HAP-1 (cell line): ENCODE measurements around the gene WWOX.

Experiments
- DNase-seq, 2 experiments: peaks; one replicate each; pipeline ENCODE4 v3.0.0-alpha.2; 2016 to 2020; ENCODE audit warnings: low spot score in 2 of 2
- H3K27me3 ChIP-seq: fragments of 250-450 bp; sonication (Bioruptor Pico); 2 replicates; pipeline ENCODE4 v1.5.1; 2020; ENCODE audit warnings: low read depth, mild to moderate bottlenecking, moderate library complexity
- H3K36me3 ChIP-seq: fragments of 250-450 bp; sonication (Bioruptor Pico); replicated peaks from 2 replicates; pipeline ENCODE4 v1.5.1; 2020; ENCODE audit warnings: mild to moderate bottlenecking
- H3K4me1 ChIP-seq: fragments of 250-450 bp; sonication (Bioruptor Pico); 2 replicates; pipeline ENCODE4 v1.5.1; 2020; ENCODE audit warnings: mild to moderate bottlenecking
- H3K4me3 ChIP-seq: fragments of 250-450 bp; sonication (Bioruptor Pico); 2 replicates; pipeline ENCODE4 v1.5.1; 2020; ENCODE audit warnings: mild to moderate bottlenecking, moderate library complexity
- H3K9me3 ChIP-seq: fragments of 250-450 bp; sonication (Bioruptor Pico); 2 replicates; pipeline ENCODE4 v1.5.1; 2020; ENCODE audit warnings: mild to moderate bottlenecking, moderate library complexity
- in situ Hi-C: fragments of 300-500 bp; cut with MboI; formaldehyde crosslinking; loops from 3 replicates; pipeline ENCODE4 v1.14.3; 2020; ENCODE audit warnings: low sequenced_read_pairs, inconsistent platforms, mixed read lengths

The WWOX gene

DNA sequence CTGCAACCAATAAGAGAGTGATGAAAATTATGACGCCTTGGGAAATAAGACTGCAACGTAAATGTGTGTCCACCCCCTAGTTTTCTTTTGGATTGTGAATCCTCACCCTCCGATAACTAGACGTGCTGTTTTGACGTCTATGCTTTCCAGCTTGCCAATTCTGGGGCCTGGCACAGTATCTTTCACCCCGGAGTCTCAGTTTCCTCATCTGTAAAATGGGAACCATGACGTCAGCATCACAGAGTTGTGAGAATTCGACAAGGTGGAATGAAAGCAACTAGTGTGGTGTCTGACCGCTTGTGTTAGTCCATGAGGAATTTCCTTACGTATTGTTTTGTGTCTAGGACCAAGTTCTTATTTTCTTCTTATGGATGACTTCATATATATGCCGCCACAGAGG is 37.7 kb downstream of the WWOX start:
- in situ Hi-C loops = no loop called here
- no peaks in the 10 kb centered on the region for H3K36me3 ChIP-seq
- H3K27me3 ChIP-seq = no peaks in the 10 kb centered on the region

DNA sequence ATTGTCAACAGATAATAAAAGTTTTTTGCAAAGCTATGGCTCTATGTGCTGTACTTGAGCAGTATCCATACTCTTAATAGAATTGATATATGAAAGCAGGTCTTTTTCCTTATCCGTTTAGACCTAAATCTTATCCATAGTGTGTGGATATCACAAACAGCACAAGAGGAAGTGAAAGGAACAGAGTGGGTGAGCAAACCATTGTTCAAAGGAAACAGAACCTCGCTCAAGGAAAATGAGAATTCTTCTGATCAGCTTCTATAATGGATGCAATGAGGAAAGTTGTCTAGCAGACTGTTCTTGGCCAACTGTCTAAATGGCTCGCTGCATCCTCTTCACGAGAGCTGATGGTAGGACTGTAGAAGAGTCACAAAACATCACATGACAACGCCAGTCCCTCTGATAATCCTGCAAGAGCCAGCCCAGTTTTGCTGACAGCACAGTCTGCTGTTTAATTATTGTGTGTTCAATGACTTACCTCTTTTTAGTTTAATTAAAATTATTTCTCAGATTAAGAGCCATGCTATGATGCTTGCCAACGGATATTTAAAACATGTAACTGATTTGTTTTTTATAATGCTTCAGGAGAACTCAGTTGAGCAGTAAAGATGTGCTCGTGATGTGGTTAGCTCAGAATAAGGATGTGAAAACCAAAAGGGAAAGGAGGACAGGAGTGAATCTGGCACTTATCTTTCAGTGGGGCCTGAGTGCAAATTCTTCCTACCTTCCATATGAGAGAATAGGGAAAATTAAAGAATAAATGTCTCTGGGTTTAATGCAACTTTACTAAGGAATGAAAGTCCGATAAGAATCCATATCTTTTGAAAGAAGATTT is 38.5 kb downstream of the WWOX start:
- in situ Hi-C loops = no loop called here
- no peaks in the 10 kb centered on the region for H3K27me3 ChIP-seq
- H3K36me3 ChIP-seq = no peaks in the 10 kb centered on the region
- H3K4me1 ChIP-seq = no peaks in the 10 kb centered on the region
- no peak for DNase-seq
- no peak overlapping the region for H3K4me3 ChIP-seq
- H3K9me3 ChIP-seq = no peaks in the 10 kb centered on the region

More for the DNA sequence above, 37.7 kb downstream of the WWOX start:
- DNase-seq = no peak
- Histone ChIP-seq H3K9me3 (no peaks in the 10 kb centered on the region), H3K4me1 (no peaks in the 10 kb centered on the region), H3K4me3 (no peak overlapping the region)

DNA sequence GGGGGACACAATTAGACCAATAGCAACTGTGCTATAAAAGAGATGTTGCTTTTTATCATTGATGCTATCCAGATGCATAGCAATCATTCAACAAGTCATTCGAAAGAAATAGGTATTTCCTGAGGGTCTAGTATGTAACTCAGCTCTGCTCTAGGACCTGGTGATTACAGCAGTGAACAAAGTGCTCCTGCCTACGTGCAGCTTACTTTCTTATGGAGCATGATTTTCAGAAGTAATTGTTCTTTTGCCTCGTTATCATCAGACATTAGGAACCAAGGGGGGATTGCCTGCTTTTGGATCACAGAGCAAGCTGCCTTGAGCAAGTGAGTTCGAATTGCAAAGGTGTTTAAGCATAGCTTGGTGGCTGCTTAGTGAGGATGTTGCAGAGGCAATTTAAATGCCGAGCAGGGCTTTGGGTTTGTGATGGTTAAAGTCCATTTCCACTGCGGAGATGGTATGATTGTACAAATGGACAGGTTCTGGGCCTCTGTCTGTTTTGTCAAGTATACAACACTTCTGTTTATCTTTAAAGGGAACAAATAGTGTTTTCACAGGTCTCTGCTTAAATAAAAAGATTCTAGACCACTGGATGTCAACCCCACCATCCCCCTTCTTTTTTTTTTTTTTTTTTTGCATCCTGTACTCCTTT is 41.5 kb downstream of the WWOX start:
- no peaks in the 10 kb centered on the region for H3K9me3 ChIP-seq
- H3K4me3 ChIP-seq = no peak overlapping the region
- H3K36me3 ChIP-seq = no peaks in the 10 kb centered on the region
- in situ Hi-C loops = no loop called here
- no peaks in the 10 kb centered on the region for H3K27me3 ChIP-seq
- no peak for DNase-seq
- H3K4me1 ChIP-seq = no peaks in the 10 kb centered on the region

DNA sequence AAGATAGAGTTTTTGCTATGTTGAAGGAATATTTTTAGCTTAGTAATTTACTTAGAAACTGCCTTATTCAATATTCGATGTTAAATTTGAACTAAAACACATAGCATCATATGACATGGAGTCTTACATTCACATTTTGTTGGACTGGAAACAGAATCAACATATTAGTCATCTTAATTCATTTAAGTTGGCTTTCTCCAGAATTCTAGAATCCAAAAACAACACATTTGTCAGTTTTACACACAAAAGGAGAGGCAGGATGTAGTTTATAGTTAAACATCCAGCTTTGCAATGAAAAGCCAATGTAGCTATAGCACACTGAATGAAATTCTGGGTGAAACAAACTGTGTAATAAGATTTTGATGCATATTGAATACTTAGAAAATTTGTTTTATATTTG is 43.3 kb downstream of the WWOX start:
- Histone ChIP-seq H3K27me3 (no peaks in the 10 kb centered on the region), H3K4me3 (no peak overlapping the region), H3K36me3 (no peaks in the 10 kb centered on the region), H3K4me1 (no peaks in the 10 kb centered on the region), H3K9me3 (no peaks in the 10 kb centered on the region)
- no peak for DNase-seq
- in situ Hi-C loops = no loop called here

DNA sequence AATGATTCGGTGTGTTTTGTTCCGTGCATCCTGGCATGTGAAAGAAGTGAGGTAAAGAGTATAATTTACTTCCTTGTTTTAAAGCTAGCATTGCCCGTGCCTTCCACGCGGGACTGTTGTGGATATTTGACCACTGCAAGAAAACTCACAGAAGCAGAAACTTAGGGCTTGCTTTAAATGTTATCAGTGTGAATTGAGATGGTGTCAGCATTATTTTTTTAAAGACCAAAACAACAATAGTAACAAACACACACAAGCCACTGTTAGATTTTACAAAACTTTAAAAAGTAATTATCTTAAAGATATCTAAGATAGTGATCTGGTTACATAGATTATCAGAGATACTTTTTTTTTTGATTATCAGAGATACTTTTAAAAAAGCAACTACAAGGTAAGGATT is 47.4 kb downstream of the WWOX start:
- DNase-seq = no peak
- Histone ChIP-seq H3K27me3 (no peaks in the 10 kb centered on the region), H3K4me1 (no peaks in the 10 kb centered on the region), H3K36me3 (no peaks in the 10 kb centered on the region), H3K9me3 (no peaks in the 10 kb centered on the region), H3K4me3 (no peak overlapping the region)
- in situ Hi-C loops = no loop called here

DNA sequence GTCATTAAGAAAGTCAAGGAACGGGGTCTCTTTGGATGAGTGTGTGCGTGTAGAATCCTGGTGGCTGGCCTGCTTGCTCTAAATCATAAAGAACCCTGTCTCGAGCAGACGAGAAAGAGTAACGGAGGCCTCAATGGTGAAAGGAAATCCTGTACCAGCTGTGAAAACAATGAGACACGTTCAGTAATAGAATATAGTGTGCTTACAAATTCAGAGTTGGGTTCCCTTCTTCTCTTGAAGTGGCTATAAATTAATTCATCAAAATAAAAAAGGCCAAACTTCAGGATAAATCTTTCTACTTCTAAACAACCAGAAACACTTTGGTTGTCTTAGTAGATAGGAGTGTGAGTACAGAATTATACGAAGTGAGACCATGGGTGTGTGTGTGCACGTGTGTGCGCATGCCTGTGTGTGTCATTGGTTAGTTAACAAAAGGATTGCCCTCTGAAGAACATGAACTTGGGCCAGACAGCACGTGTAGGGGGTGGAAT is 48.5 kb downstream of the WWOX start:
- H3K4me1 ChIP-seq = no peaks in the 10 kb centered on the region
- no peak for DNase-seq
- H3K27me3 ChIP-seq = no peaks in the 10 kb centered on the region
- no peaks in the 10 kb centered on the region for H3K9me3 ChIP-seq
- no peak overlapping the region for H3K4me3 ChIP-seq
- in situ Hi-C loops = no loop called here
- H3K36me3 ChIP-seq = no peaks in the 10 kb centered on the region

DNA sequence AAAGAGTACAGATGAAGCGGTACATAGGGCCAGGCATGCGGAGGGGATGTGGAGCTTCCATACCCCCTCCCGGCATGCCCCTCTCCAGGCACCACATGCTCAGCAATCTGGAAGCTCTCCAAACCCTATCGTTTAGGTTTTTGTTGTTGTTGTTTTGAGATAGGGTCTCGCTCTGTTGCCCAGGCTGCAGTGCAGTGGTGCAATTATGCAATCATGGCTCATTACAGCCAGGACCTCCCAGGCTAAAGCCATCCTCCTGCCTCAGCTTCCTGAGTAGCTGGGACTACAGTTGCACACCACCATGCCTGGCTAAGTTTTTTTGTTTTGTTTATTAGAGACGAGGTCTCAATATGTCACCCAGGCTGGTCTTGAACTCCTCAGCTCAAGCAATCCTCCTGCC is 50.8 kb downstream of the WWOX start:
- Histone ChIP-seq H3K36me3 (no peaks in the 10 kb centered on the region), H3K27me3 (no peaks in the 10 kb centered on the region), H3K9me3 (no peaks in the 10 kb centered on the region), H3K4me1 (no peaks in the 10 kb centered on the region), H3K4me3 (no peak overlapping the region)
- in situ Hi-C loops = no loop called here
- DNase-seq = no peak

DNA sequence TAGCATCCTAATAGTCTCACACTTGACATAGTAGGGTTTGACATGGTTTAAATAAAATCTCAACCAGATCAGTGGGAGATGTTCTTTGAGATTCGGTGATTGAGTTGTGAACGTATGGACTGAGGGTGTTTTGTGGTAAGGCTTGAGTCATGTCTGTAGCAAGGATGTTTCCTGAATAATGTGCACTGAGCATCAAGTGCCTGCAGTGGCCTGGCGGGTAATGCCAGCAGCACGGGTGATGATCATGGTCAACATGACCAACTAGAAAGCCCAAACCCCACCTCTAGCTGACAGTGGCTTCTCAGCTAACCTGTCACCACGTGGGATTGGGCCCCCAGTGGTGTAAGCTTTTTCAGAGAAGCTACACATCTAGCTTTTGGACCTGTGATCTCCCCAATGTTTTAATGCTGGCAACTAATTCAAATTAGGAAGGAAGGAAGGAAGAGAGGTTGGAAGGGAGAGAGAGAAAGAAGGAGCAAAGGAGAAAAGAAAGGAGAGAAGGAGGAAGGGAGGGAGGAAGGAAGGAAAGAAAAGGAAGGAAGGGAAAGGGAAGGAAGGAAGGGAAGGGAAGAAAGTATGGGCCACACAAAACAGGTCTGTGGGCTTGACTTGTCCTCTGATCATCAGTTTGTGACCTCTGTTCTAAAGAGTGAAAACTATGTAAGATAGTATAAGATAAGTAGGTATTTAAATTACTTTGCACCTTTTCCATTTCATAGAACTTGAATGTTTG is 55.4 kb downstream of the WWOX start:
- DNase-seq = no peak
- H3K36me3 ChIP-seq = no peaks in the 10 kb centered on the region
- H3K27me3 ChIP-seq = no peaks in the 10 kb centered on the region
- no peak overlapping the region for H3K4me3 ChIP-seq
- H3K4me1 ChIP-seq = no peaks in the 10 kb centered on the region
- in situ Hi-C loops = no loop called here
- H3K9me3 ChIP-seq = no peaks in the 10 kb centered on the region

DNA sequence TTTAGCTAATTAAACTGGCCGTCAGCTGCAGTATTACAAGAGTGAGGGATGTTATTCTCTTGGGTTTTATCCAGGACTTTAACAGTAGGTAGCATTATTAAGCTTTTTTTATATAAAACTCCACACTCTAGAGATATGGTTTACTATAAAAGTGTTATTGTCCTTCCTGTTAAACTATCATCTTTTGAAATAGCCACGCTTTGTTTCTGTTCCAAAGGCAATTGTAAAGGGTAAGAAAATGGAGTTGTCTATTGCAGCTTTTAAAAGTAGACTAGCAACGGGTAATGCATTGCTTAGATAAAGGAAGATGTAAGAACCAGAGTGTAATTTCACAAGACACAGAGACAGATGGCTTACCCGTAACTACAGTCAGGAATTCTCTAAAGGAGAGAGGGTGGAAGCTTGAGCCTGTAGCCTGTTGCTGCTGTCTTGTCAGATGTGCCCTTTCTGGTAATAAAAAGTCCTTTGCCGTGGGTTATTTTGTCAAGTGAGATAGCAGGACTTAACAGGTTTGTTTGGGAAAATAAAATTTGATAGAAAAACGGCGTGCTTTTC is 56.4 kb downstream of the WWOX start:
- Histone ChIP-seq H3K4me3 (no peak overlapping the region), H3K36me3 (no peaks in the 10 kb centered on the region), H3K4me1 (no peaks in the 10 kb centered on the region), H3K9me3 (no peaks in the 10 kb centered on the region), H3K27me3 (no peaks in the 10 kb centered on the region)
- in situ Hi-C loops = no loop called here
- DNase-seq = no peak

DNA sequence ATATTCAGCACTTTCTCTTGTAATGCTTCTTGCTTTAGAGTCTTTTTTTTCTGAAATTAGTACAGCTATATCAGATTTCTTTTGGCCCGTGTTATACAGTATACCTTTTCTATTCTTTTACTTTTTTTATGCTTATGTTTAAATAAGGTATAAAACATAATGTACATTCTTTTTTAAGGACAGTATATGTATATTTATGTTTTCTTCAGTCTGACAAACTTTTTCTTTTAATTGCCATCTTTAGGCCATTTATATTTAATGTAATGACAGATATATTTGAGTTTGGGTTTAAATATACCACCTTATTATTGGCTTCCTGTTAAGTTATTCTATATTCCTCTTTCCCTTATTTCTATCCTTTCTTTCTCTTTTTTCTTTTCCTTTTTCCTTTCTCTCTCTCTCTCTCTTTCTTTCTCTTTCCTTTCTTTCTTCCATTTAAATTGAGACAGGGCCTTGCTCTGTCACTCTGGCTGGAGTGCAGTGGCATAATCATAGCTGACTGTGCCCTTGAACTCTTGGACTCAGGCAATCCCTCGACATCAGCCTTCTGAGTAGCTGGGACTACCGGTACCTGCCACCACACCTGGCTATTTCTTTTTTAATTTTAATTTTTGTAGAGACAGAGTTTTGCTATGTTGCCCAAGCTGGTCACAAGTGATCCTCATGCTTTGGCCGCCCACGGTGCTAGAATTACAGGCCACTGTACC is 61.7 kb downstream of the WWOX start:
- Histone ChIP-seq H3K27me3 (no peaks in the 10 kb centered on the region), H3K4me1 (no peaks in the 10 kb centered on the region), H3K36me3 (no peaks in the 10 kb centered on the region), H3K9me3 (no peaks in the 10 kb centered on the region), H3K4me3 (no peak overlapping the region)
- DNase-seq = no peak
- in situ Hi-C loops = no loop called here

DNA sequence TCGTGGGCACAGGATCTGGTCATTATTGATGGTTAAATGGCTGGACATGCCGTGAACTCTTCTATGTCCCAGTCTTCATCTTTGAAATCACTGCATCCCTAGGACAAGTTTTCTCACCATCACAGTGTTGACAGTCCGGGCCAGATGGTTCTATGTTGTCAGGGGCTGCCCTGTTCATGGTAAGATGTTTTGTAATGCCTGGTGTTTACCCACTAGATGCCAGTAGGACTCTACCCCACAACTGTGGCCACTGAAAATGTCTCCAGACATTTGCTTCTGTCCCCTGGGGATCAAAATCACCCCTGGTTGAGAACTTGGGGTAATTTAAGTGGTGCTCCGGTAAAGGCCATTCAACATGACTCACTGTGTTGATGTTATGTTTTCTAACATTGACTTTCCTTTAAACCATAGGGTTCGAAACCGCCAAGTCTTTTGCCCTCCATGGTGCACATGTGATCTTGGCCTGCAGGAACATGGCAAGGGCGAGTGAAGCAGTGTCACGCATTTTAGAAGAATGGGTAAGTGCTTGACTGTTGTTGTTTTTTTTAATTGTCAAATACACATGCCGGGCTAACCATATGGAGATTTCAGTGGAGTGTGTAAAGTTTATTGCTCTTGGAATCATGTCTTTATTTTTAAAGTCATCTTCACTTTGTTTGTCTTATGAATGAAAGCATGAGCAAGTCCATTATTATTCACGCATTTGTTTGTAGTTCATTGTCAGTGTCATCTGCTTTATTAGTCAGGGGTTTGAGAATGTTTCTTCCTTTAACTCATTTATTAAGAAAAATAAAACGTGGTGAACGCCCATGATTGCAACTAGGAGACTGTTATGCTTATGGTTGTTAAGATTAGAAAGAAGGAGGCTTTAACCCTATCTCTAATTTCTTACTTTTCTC is 64.6 kb downstream of the WWOX start:
- no peaks in the 10 kb centered on the region for H3K9me3 ChIP-seq
- no peak overlapping the region for H3K4me3 ChIP-seq
- no peaks in the 10 kb centered on the region for H3K27me3 ChIP-seq
- H3K4me1 ChIP-seq = no peaks in the 10 kb centered on the region
- no peaks in the 10 kb centered on the region for H3K36me3 ChIP-seq
- in situ Hi-C loops = no loop called here
- DNase-seq = no peak

DNA sequence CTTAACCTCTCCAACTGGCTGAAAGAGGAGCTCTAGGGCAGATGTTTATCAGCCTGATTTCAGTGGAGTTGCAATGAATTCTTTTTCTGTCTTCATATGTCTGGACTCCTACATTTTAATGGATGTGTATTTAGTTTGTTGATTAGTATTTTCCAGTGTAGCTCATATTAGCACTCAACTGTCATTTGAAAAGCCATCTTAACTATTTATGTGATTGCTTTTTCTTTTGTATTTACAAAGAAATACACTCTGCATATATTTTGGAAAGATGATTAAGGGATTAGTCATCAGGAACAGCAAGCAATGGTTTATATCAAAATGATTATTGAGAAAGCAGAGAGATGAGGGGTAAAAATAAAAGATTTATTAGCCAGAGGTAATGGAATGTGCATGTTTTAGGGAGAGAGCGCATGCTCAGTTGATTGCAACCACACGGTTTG is 71.1 kb downstream of the WWOX start:
- in situ Hi-C loops = no loop called here
- H3K4me3 ChIP-seq = no peak overlapping the region
- no peak for DNase-seq

More for the DNA sequence above, 71.1 kb downstream of the WWOX start:
- Histone ChIP-seq H3K4me1 (no peaks in the 10 kb centered on the region), H3K36me3 (no peaks in the 10 kb centered on the region), H3K27me3 (no peaks in the 10 kb centered on the region), H3K9me3 (no peaks in the 10 kb centered on the region)
